ENCODE measurements around the gene AMHR2. TPM values are rescaled to one million over a fixed set of nuclear protein-coding genes. Genes with fewer than 3 reads are reported as not detected.

The AMHR2 gene
- total RNA-seq, 1 experiment from 2014 or later: not detected

DNA sequence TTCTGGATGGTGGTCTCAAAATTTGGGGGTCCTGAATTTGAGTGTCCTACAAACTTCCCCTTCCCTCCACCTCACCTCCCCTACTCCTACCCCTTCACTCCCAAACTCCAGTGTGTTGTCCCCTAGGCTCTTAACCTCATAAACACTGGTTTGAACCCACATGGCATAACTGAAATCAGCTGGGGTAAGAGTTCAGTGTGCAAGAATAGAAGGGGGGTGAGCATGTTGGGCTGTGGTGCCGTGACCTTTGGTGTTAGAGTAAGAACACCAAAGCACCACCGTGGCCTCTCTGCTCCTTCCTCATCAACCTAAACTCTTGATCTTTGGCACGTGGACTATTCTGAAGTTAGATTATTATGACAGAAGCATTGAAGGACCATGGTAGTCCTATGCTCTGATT, 39.3 kb downstream of the AMHR2 start:
- Histone ChIP-seq H2BK120ac (ENCODE audit: low read depth, low read length, poor library complexity, severe bottlenecking) (no peak overlapping the region), H4K20me1 (ENCODE audit: control insufficient read depth, insufficient read depth, insufficient read length) (no peaks in the 10 kb centered on the region), H3K23ac (ENCODE audit: insufficient read length, low read depth, low read length) (no peak overlapping the region), H3K79me2 (ENCODE audit: insufficient read depth, low read length) (peaks cover 3% of the 10 kb centered on the region), H3K4me1 (ENCODE audit: insufficient read depth, low read length) (no peaks in the 10 kb centered on the region), H2BK5ac (ENCODE audit: insufficient read length, low read length) (no peak overlapping the region), H2AK5ac (ENCODE audit: insufficient read length, low read length) (no peak overlapping the region), H3K27me3 (ENCODE audit: insufficient read depth, low read length) (no peaks in the 10 kb centered on the region), H4K5ac (ENCODE audit: insufficient read length, low read depth, low read length) (no peak overlapping the region), H4K8ac (replicated peaks; ENCODE audit: insufficient read length, low read depth, low read length) (no peak overlapping the region), H3K9me3 (ENCODE audit: control insufficient read depth, low read depth, low read length) (no peaks in the 10 kb centered on the region), H3K4ac (ENCODE audit: low read depth, low read length) (no peak overlapping the region), H3K14ac (ENCODE audit: insufficient read depth, low read length) (no peak overlapping the region), H3K56ac (ENCODE audit: insufficient read length, low read depth, low read length) (no peak overlapping the region), H3K27ac (ENCODE audit: insufficient read length, low read depth, low read length) (no peak overlapping the region), H3K79me1 (ENCODE audit: insufficient read depth, low read depth, low read length, poor library complexity, severe bottlenecking) (peaks cover 20% of the 10 kb centered on the region), H3T11ph (ENCODE audit: low read length) (no peak overlapping the region), H4K91ac (ENCODE audit: insufficient read length, low read depth, low read length) (no peak overlapping the region), H2BK12ac (ENCODE audit: insufficient read length, low read depth, low read length) (no peak overlapping the region), H2BK15ac (ENCODE audit: low read depth, low read length) (no peak overlapping the region), H3K23me2 (ENCODE audit: insufficient read length, low read depth, low read length, poor library complexity, severe bottlenecking) (no peaks in the 10 kb centered on the region), H2AFZ (ENCODE audit: low read length) (no peak overlapping the region), H2BK20ac (ENCODE audit: low read depth, low read length, poor library complexity, severe bottlenecking) (no peak overlapping the region), H3K18ac (ENCODE audit: insufficient read length, low read depth, low read length) (no peak overlapping the region), H3K4me2 (ENCODE audit: insufficient read depth, insufficient read length, low read length) (no peak overlapping the region), H3K9ac (ENCODE audit: extremely low read depth, insufficient read length, low read length) (no peak overlapping the region)
- H3K4me3 Mint-ChIP-seq: no peak overlapping the region
- no peak for DNase-seq
- peaks cover 51 to 75% of the 10 kb centered on the region in 2 experiments for H3K4me1 Mint-ChIP-seq
- TF ChIP-seq CTCF (conservative IDR thresholded peaks at IDR 0.05): no peak
- no peaks in the 10 kb centered on the region for H3K9me3 Mint-ChIP-seq
- no CpG with 5 or more reads among the region's 3 CpGs for WGBS (ENCODE audit: extremely low coverage, insufficient read length, low lambda C conversion rate)
- peaks cover 88 to 98% (median 98%) of the 10 kb centered on the region in 3 experiments for H3K36me3 Mint-ChIP-seq (ENCODE audit: insufficient read depth in 1 of 3, low read depth in 3 of 3)
- no peaks in the 10 kb centered on the region for H3K27me3 Mint-ChIP-seq (ENCODE audit: low read depth)
- H3K27ac Mint-ChIP-seq: peak overlapping the region in 1 of 3 experiments; percentile 46; a peak in 1 of 7 replicates
